Left renal pelvis (tissue), 4 donors: ENCODE measurements around the gene MAGI1. TPM values are rescaled to one million over a fixed set of nuclear protein-coding genes. Genes with fewer than 3 reads are reported as not detected.
A peak's percentile ranks its signal among the peaks of the same experiment; 100 is the strongest.
"Not testable (repeated sequence)": the region's sequence is repeated elsewhere in the genome, so short reads cannot be mapped to it uniquely, and the experiment has no call there.

Source experiments
- DNase-seq, 4 donors: peaks; one replicate each; pipeline ENCODE4 v3.0.0-alpha.2; 2013; ENCODE audit warnings: low read depth in 4 of 4, low spot score in 3 of 4
- polyA plus RNA-seq, 4 donors: library from polyadenylated mRNA; unstranded; fragments of 120-200 nt; gene quantifications; one replicate each; pipeline ENCODE4 v1.2.1, GENCODE V29; 2013; ENCODE audit not compliant: insufficient read length in 4 of 4

Gene MAGI1
- polyA plus RNA-seq, 4 donors: 9.3 to 33.8 (median 26.9) TPM

GRCh38 chr3:65886391-65886790, 152.3 kb downstream of the MAGI1 start:
- no peak for DNase-seq

DNA sequence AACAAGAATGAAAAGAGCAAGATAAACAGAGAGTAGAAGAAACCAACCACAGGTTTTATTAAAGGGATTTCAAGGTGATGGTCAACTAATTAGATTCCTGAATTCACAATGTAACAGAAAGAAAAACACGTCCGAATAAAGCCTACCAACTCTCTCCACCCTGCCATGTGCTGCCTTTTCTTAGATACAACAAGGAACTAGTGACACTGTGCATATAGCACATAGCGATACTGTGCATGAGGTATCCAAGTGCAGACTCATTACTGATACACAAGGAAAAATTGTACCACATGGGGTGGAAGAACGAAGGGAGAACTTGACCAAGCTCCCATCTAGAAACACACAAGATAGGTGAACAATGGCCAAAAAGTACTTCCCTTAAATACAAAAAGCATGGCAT, 154.6 kb downstream of the MAGI1 start:
- no peak for DNase-seq

- DNase-seq: no peak
Measured at GRCh38 chr3:65883613-65884012, 155.1 kb downstream of the MAGI1 start.

DNA sequence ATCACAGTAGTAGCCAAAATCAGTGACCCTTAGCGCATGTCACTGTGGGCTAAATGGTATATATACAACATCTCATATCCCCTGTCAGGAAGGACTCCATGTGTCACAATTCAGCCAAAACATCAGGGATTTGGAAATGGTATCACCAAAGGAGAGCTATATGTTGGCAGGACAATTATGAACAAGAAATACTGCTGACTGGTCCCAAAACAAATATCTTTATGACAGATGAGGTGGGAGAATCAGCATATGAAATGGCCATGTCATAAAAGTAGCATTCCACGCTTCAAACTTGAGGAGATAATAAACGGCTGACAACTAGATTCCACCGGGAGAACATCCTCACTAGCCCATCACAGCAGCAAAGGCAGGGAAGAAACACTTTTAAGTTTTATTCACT, 158.4 kb downstream of the MAGI1 start:
- no peak for DNase-seq

DNA sequence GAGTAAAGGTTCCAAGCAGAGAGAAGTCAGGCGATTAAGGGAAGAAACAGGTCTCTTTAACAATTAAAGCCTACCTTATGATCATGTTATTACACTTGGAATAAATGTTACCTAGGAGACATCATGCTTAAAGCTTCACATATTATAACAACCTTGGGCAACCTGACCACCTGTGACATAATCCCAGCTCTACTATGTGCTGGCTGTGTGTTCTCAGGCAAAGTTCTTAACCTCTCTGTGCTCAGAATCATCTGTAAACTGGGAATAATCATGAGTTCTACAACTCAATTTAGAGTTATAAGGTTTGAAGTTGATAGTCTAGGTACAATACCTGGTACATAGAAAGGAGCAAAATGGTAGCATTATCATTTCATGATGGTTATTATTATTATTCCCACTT, 159.3 kb downstream of the MAGI1 start:
- no peak for DNase-seq

DNA sequence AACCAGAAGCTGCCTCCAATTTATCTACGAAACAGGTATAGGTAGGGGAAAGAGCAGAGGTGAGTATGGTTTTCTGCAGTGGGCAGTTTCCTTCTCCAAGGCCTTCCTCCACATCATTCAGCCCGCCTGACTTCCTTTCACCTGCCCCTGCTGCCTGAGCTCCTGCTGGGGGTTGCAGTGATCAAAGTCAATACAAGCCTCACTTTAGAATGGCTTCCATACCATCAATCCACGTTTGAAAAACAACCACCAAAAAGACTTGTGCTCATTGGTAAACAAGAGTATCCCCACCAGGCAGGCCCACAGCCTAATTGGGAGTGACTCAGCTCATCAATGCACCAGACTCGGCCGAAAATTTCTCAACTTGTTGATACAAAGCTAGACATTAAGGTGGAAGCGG, 159.9 kb downstream of the MAGI1 start:
- no peak for DNase-seq

DNA sequence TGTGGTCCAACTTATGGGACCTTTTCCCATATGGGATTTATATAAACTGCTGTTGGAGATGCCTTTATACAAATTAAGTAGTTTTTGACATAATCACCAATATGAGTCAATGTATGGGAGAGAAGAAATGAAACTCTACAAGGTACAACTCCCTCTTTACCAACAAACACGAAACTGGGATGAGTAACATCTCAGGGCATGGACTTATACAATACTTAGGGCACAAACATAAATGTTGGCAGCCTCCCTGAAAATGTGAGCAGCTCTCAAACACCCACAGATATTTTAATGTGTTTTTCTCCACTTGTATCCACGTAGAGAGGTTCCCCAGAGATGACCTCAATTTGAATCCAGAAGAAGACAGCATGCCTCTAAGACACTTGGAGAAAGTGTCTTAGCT, 161.6 kb downstream of the MAGI1 start:
- DNase-seq: no peak

- no peak for DNase-seq
Measured at GRCh38 chr3:65876028-65876420, 162.7 kb downstream of the MAGI1 start.

- DNase-seq: no peak
Measured at GRCh38 chr3:65875393-65876027, 163.2 kb downstream of the MAGI1 start.

DNA sequence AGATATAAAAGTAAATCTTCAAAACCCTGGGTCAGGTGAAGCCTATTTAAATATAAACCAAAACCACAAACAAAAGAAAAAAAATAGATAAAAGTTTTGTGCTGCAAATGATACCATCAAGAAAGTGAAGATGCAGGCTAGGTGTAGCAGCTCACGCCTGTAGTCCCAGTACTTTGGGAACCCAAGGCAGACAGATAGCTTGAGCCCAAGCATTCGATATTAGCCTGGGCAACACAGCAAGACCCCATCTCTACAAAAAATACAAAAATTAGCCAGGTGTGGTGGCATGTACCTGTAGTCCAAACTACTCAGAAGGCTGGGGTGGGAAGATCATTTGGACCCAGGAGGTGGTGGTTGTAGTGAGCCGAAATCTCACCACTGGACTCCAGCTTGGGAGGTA, 164.8 kb downstream of the MAGI1 start:
- DNase-seq: no peak

GRCh38 chr3:65873028-65873427, 165.7 kb downstream of the MAGI1 start:
- no peak for DNase-seq

DNA sequence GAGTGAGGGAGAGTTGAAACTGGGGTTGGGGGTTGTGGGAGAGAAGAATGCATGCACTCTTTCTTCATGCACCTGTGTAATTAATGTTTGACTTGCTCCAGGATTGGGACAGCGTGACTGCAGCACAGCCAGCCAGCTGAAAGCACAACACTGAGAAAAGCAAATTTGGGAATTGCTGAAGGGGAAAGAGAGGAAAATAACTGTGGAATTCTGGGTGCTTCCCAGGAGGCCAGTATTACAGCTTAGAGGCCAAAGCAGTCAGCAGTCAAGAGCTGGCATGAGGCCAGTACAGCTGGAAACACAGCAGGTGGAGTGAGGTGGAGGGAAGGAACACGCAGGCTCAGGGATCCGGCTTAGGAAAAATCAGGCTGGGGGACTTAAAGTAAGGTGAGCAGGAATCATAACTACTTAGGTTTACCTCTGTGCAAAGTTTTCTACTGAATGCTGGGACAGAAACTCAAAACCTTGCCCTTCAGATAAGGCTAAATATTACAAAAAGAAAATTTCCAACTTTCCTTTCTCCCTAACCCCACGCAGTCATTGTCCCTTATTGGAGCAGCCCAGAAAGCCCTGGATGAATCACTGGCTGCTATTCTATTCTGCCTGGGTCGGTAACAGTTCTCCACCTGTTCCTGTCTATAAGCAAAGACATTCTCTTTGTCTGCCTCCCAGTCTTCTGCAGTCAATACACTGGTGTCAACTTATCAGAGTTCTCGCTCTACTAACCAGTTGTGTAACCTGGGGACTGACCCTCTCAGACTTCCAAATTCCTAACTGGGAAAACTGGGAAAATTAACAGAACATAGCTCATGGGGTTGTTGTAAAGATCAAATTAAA, 167.2 kb downstream of the MAGI1 start:
- DNase-seq: peak in 3 of 4 donors; percentile 57 to 72 (median 69)

GRCh38 chr3:65869798-65870197, 168.9 kb downstream of the MAGI1 start:
- DNase-seq: no peak

- no peak for DNase-seq
Measured at GRCh38 chr3:65867463-65868210, 171.1 kb downstream of the MAGI1 start.

- no peak for DNase-seq
Measured at GRCh38 chr3:65864357-65864904, 174.3 kb downstream of the MAGI1 start.

DNA sequence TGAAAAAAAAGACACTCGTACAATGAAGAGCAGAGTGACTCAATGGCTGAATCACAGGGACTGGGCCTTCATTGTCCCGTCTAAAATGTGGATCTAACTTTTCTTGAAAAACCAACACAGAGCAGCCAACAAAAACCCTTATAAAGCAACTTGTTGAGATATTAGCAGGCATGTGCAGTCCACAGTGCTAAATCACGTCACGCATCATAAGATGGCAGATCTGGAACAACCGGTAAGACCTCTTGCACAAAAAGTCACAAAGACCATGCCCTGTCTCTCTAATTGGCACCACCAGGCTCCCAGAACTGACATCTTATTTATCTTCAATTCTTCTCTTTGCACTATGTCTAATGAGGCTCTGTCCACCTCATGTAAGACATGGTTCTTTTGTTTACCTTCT, 177.0 kb downstream of the MAGI1 start:
- peak in 2 of 4 donors; percentile 45 to 49 for DNase-seq

DNA sequence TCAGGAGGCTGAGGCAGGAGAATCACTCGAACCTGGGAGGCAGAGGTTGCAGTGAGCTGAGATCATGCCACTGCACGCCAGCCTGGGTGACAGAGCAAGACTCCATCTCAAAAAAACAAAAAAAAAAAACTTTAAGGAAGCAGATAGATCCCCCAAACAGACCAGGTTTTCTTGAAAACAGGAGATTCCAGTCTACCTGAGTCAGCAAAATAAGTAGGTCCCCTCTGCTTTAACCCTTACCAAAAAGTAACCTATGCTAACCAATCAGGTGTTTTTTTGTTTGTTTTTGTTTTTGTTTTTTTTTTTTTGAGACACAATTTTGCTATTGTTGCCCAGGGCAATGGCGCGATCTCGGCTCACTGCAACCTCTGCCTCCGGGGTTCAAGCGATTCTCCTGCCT, 179.1 kb downstream of the MAGI1 start:
- DNase-seq: not testable (repeated sequence)

DNA sequence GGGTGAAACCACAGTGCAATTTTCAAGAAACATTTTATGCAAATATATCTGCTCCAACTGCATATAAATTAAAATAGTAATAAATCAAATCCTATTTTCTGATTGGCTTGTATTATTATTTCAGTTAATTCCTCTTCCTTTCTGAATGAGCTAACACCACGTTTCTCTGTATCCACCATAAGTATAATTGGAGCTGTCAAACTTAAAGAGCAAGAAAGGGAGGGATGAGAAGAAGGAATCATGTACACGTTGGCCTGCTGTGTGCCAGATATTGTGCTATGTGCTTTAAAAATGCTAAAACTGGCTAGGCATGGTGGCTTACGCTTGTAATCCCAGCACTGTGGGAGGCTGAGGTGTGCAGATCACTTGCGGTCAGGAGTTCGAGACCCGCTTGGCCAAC, 180.0 kb downstream of the MAGI1 start:
- DNase-seq: no peak

DNA sequence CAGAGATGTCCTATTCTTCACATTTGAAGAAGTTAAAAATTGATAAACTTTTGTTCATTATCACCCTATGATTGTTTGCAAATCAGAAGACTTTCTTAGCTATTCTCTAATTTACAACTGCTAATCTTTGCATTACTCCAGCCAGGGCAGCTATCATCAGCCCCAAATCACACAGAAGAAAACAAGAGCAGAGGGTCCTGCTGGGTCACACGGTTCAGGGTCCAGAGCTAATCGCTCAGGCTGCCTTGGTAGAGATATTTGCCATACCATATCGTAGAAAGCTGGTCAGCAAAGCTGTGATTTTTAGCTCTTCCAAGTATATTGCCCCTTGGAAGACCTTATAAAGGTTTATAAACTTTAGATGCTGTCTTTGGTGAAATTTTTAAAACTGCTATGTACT, 181.4 kb downstream of the MAGI1 start:
- no peak for DNase-seq

DNA sequence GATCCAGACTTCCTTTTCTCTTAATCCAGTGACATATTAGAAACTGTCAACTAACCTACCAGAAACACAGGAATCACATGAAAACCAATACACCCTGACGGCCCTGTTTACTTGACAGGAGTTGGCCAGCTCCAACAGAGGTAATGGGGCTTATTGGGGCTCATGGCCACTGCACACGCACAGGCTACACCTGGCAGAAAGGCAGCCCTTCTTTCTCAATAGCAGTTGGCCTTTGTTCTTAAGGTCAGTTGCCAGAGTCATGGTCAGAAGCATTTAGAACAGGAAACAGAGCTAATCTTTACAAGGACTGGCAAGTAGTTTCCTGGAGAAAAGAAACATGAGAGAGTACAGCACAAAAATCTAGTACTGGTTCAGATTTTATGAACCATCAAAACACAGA, 181.8 kb downstream of the MAGI1 start:
- DNase-seq: no peak

- no peak for DNase-seq
Measured at GRCh38 chr3:65855370-65856100, 183.2 kb downstream of the MAGI1 start.
